Measurements from ENCODE around the gene DSCAML1.

Gene DSCAML1

GRCh38 chr11:117586392-117586791 is 210.6 kb downstream of the DSCAML1 start:
- no peak for DNase-seq (ENCODE audit: low read depth)
- TF ChIP-seq CTCF (IDR thresholded peaks at IDR 0.05; ENCODE audit: control insufficient read depth, insufficient read depth, low read depth, low read length, missing control alignments) = no peak
- H3K4me3 ChIP-seq (ENCODE audit: control insufficient read depth, low read depth, low read length) = no peak overlapping the region

- no peak for TF ChIP-seq CTCF (IDR thresholded peaks at IDR 0.05; ENCODE audit: control insufficient read depth, insufficient read depth, low read depth, low read length, missing control alignments)
- no peak overlapping the region for H3K4me3 ChIP-seq (ENCODE audit: control insufficient read depth, low read depth, low read length)
- no peak for DNase-seq (ENCODE audit: low read depth)
These were observed 211.4 kb downstream of the DSCAML1 start for GRCh38 chr11:117585631-117586030.

GRCh38 chr11:117584056-117584830 is 212.8 kb downstream of the DSCAML1 start:
- DNase-seq (ENCODE audit: low read depth) = no peak
- no peak for TF ChIP-seq CTCF (IDR thresholded peaks at IDR 0.05; ENCODE audit: control insufficient read depth, insufficient read depth, low read depth, low read length, missing control alignments)

GRCh38 chr11:117583063-117583801 is 213.8 kb downstream of the DSCAML1 start:
- no peak for DNase-seq (ENCODE audit: low read depth)
- no peak for TF ChIP-seq CTCF (IDR thresholded peaks at IDR 0.05; ENCODE audit: control insufficient read depth, insufficient read depth, low read depth, low read length, missing control alignments)
- no peak overlapping the region for H3K4me3 ChIP-seq (ENCODE audit: control insufficient read depth, low read depth, low read length)

More at GRCh38 chr11:117584056-117584830, 212.8 kb downstream of the DSCAML1 start:
- H3K4me3 ChIP-seq (ENCODE audit: control insufficient read depth, low read depth, low read length) = no peak overlapping the region

GRCh38 chr11:117582433-117582832 is 214.6 kb downstream of the DSCAML1 start:
- DNase-seq (ENCODE audit: low read depth) = no peak
- no peak for TF ChIP-seq CTCF (IDR thresholded peaks at IDR 0.05; ENCODE audit: control insufficient read depth, insufficient read depth, low read depth, low read length, missing control alignments)
- H3K4me3 ChIP-seq (ENCODE audit: control insufficient read depth, low read depth, low read length) = no peak overlapping the region

GRCh38 chr11:117580866-117581265 is 216.2 kb downstream of the DSCAML1 start:
- no peak for TF ChIP-seq CTCF (IDR thresholded peaks at IDR 0.05; ENCODE audit: control insufficient read depth, insufficient read depth, low read depth, low read length, missing control alignments)
- DNase-seq (ENCODE audit: low read depth) = no peak
- H3K4me3 ChIP-seq (ENCODE audit: control insufficient read depth, low read depth, low read length) = no peak overlapping the region

Measured in AG09309 (cell line).